Superior temporal gyrus (tissue), 1 donor: ENCODE measurements around the gene C19orf81.
A peak's percentile ranks its signal among the peaks of the same experiment; 100 is the strongest.

Experiments
- DNase-seq: peaks from one replicate; pipeline ENCODE4 v3.0.0-alpha.2; 2016; ENCODE audit errors: extremely low spot score

C19orf81 gene

GRCh38 chr19:50629194-50629593 is 20.1 kb upstream of the C19orf81 start:
- DNase-seq = no peak

- no peak for DNase-seq
These were observed 19.4 kb upstream of the C19orf81 start for GRCh38 chr19:50629801-50630200.

DNA sequence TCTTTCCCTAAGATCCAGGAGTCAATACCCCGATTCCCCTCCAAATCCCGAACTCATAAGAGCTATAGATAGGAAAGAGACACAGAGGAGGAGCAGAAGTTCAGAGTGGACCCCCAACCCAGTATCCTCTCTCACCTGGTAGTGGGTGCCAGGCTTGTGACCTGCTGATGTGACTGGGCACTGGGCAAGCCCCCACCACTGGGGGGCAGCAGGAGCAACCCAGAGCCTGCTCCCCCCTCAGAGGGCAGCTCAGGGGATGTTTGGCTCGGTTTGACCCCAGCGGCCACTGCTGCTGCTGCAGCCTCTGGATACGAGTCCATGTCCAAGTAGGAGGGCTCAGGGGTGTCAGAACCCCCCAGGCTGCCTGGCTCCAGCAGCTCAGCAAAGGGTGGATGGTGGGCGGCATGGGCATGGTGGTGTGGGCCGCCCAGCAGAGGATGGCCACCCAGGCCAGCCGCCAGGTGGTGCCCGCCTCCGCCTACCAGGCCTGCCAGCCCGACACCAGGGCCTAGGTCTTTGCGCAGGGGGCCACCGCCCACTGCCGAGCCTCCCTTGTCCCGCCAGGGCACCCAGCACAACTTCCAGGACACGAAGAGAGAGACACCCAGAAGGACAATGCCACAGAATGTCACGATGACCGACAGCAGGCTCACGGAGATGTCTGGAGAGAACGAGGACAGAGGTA is 17.0 kb upstream of the C19orf81 start:
- no peak for DNase-seq

DNA sequence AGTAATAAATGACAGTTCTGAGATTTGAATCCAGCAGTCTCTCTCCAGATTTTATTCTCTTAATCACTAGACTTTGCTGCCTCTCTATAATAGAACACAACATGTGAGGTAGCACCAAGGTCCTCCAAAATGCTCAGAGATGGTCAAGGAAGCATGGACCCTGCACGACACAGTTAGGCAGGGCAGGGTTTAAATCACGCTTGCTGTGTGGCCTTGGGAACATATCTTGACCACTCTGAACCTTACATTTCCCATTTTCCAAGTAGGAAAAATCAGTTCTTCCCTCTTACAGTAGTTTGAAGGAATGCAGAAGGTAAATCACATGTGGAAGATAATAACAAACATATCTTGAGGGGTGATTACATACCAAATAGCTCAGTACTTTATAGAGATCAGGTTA is 15.9 kb upstream of the C19orf81 start:
- no peak for DNase-seq

DNA sequence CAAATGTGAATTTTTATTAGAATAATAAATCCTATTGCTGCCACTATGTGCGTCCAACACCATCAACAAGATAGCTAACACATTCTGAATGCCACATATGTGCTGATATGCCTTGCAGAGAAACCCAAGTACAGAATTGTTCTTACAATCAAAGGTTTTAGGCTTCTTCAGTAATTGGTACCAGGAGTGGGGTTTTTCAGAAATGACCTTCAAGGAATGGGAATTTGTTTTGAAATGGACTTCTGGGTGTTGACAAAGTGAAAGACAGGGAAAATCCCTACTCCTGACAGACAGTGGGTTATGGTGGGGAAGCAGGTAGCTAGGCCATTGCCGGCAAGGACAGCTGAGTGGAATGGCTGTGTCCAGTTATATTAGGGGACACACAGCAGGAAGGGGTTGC is 15.3 kb upstream of the C19orf81 start:
- no peak for DNase-seq

DNA sequence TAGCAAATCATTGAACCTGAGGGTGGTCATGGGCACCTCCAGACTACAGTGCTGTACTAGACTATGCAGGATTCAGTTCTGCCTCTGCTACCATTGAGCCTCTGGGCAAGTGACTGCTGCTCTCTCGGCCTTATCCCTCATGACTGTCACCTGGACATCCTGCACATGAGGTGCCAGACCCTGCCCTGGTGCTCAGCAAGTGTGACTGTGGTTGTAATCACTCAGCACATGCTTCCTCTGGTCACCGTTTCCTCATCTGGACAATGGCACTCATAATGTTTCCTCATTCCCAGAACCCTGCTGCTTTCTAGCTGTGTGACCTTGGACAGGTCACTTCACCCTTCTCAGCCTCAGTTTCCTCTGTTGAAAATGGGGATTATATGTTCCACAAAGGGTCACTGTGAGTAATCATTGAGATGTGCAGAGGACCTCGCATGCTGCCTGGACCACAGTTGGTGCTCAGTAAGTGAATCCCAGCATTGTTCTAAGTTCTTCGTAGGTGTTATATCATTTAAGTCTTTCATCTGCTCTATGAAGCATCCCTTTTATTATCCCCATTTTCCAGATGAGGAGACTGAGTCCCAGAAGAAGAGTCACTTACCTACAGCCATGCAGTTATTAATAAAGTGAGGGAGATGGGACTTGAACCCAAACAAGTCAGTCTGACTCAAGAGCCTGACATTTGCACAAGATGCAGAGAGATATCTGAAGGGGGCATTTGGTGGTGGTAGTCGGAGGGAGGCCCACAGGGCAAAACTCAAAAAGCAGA is 12.7 kb upstream of the C19orf81 start:
- DNase-seq = no peak

- no peak for DNase-seq
These were observed 10.6 kb upstream of the C19orf81 start for GRCh38 chr19:50638600-50638999.

DNA sequence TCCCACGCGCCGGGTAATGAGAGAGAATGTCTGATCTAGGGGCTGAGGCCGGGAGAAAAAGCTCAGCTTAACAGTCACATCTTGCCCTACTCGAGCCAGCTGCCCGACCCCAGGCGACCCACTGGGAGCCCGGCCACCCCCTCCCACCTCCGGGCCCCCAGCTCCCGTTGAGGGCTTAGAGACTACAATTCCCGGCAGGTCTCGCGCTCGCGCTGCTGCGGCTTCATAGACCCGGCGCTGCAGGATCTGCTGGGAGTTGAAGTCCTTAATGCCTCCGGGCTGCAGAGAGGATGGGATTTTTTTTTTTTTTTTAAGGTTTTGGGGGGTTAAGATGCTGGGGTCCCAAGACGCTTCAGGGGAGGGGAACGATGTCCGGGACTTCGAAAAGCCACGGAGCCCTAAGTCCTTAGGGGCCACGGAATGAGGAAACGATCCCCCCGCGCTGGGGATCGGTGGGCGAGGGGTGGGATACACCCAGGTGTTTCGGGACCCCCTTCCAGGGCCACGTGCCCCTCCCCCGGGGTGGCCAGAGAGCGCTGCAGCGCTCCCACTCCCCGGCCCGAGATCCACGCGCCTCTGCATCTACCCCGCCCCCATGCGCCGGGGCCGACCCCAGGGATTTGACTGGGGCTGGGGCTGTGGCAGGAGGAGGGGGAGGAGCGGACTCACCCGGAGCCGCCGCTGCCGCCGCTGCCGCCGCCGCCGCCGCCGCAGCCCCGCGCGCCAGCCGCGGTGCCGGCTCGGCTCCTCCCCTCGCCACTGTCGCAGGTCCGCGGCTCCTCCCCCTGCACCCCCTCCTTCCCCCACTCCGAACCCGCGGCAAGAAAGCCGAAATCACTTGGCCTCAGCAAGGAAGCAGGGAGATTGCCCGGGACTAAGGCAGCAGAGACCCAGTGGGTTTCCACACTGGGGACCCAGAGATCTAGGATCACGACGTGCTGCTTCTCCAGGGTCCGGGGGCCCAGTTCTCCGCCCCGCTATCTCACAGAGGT is 9.8 kb upstream of the C19orf81 start, which contains the start of gene SYT3:
Gene SYT3 (minus strand): TSS at position 761 of the 992 bp plus-strand sequence. CDS start 2,470 bp downstream, outside the sequence.
- peak; percentile 79 for DNase-seq

DNA sequence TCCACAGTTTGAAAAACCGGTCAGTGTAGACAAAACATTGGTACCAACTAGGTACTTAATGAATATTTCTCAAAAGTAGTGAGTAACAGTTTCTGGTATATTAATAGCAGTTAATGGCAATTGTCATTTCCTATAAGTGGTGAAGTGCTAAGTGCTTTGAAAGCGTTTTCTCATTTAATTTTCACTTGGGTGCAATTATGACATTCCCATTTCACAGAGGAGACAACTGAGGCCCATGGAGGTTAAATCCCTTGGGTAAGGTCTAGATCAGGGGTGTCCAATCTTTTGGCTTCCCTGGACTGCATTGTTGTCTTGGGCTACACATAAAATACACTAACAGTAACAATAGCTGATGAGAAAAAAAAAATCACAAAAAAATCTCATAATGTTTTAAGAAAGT is 8.9 kb upstream of the C19orf81 start:
- DNase-seq = no peak

- no peak for DNase-seq
These were observed 4.8 kb upstream of the C19orf81 start for GRCh38 chr19:50644315-50644915.

GRCh38 chr19:50645107-50645506 is 4.1 kb upstream of the C19orf81 start:
- no peak for DNase-seq

GRCh38 chr19:50646074-50646807 is 3.0 kb upstream of the C19orf81 start:
- no peak for DNase-seq

DNA sequence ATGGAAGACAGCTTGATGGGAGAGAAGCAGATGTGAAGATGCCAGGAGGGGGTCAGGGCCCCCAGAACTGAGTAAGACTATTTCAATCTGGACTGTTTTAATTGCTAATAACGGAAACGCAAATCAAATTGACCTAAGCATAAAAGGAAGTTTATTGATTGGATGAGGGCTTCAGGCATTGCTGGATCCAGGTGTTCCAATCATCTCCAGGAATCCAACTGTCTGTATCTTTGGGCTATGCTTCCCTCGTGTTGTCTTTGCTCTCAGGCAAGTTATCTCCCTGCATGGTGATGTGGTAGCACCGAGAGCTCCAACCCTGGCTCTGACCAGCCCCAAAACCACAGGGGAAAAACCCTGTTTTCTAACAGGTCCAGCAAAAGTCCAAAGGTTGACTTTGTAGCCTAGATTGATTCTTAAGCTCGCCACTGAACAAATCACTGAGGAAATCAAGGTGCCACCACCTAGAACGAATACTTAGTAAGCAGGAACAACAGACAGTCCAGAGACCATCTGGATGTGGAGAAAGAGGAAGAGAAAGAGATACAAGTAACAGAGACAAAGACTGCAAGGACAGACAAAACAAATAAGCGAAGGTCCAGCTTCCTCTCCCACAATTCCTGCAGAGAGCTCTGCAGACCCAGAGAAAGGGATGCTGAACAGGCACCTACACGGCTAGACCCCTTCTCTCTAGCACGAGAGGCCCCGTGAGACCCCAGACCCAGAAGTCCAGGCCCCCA is 1.2 kb upstream of the C19orf81 start:
- DNase-seq = no peak

DNA sequence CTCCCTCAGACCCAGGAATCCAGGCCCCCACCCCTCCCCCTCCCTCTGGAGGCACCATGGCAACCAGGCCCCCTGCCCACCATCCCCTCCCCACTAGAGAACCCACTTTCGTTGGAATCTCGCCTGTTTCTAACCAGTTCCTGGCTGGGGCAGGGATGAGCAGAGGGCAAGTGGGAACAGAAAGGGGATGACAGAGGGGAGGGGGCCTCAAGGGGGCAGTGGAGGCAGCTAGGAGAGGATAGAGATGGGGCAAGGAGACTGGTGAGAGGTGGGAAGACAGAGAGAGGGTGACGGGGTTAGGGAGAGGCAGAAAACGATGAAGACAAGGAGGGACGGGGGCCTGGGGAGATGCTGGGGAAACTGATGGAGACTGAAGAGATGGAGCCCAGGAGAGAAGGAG is 586 bp upstream of the C19orf81 start:
- DNase-seq = no peak

- DNase-seq = no peak
These were observed 1.9 kb downstream of the C19orf81 start for GRCh38 chr19:50651174-50651573.

GRCh38 chr19:50652722-50653121 is 3.5 kb downstream of the C19orf81 start:
- no peak for DNase-seq

GRCh38 chr19:50654882-50655281 is 5.6 kb downstream of the C19orf81 start:
- no peak for DNase-seq

GRCh38 chr19:50657222-50657669 is 8.0 kb downstream of the C19orf81 start:
- no peak for DNase-seq

GRCh38 chr19:50657712-50658440 is 8.6 kb downstream of the C19orf81 start:
- peak; percentile 98 for DNase-seq
